Measurements from ENCODE around the gene GAGE1.
"Not testable (repeated sequence)": the region's sequence is repeated elsewhere in the genome, so short reads cannot be mapped to it uniquely, and the experiment has no call there.

GAGE1 gene

GRCh38 chrX:49598720-49599119, at the start of gene GAGE1:
Gene GAGE1 (plus strand): TSS chrX:49599020. CDS start chrX:49600175, 1,155 bp downstream.
- DNase-seq (ENCODE audit: low spot score), result not testable (repeated sequence)

- DNase-seq (ENCODE audit: low spot score), result not testable (repeated sequence)
Observed at GRCh38 chrX:49550989-49551388, 47.8 kb upstream of the GAGE1 start, which contains the start of gene GAGE12E. Gene GAGE12E (plus strand): TSS chrX:49551289. CDS start chrX:49552444, 1,155 bp downstream.

- not testable (repeated sequence) for DNase-seq (ENCODE audit: low spot score)
Observed at GRCh38 chrX:49560542-49560941, 38.3 kb upstream of the GAGE1 start, which contains the start of gene GAGE12F. Gene GAGE12F (plus strand): TSS chrX:49560842. CDS start chrX:49561997, 1,155 bp downstream.

- DNase-seq (ENCODE audit: low spot score), result not testable (repeated sequence)
Observed at GRCh38 chrX:49568728-49569127, 30.1 kb upstream of the GAGE1 start.

- DNase-seq (ENCODE audit: low spot score), result not testable (repeated sequence)
Observed at GRCh38 chrX:49569152-49569551, 29.7 kb upstream of the GAGE1 start.

GRCh38 chrX:49570100-49570499, 28.7 kb upstream of the GAGE1 start, which contains the start of gene GAGE12G:
Gene GAGE12G (plus strand): TSS chrX:49570400. CDS start chrX:49571555, 1,155 bp downstream.
- DNase-seq (ENCODE audit: low spot score), result not testable (repeated sequence)

GRCh38 chrX:49579649-49580048, 19.2 kb upstream of the GAGE1 start, which contains the start of gene GAGE12H:
Gene GAGE12H (plus strand): TSS chrX:49579949. CDS start chrX:49581104, 1,155 bp downstream.
- not testable (repeated sequence) for DNase-seq (ENCODE audit: low spot score)

GRCh38 chrX:49589196-49589595, 9.6 kb upstream of the GAGE1 start, which contains the start of gene GAGE2A:
Gene GAGE2A (plus strand): TSS chrX:49589496. CDS start chrX:49590651, 1,155 bp downstream.
- DNase-seq (ENCODE audit: low spot score), result not testable (repeated sequence)

- DNase-seq (ENCODE audit: low spot score), result not testable (repeated sequence)
Observed at GRCh38 chrX:49589769-49590478, 8.9 kb upstream of the GAGE1 start.

- not testable (repeated sequence) for DNase-seq (ENCODE audit: low spot score)
Observed at GRCh38 chrX:49590488-49590887, 8.3 kb upstream of the GAGE1 start.

GRCh38 chrX:49610718-49611310, 12.0 kb downstream of the GAGE1 start:
- DNase-seq (ENCODE audit: low spot score), result no peak

- DNase-seq (ENCODE audit: low spot score), result no peak
Observed at GRCh38 chrX:49618574-49618973, 19.8 kb downstream of the GAGE1 start.

GRCh38 chrX:49627086-49627777, 28.4 kb downstream of the GAGE1 start:
- DNase-seq (ENCODE audit: low spot score), result peak; percentile 21

GRCh38 chrX:49644991-49645637, 46.3 kb downstream of the GAGE1 start:
- no peak for DNase-seq (ENCODE audit: low spot score)

- DNase-seq (ENCODE audit: low spot score), result no peak
Observed at GRCh38 chrX:49656533-49656932, 57.7 kb downstream of the GAGE1 start.

Measured in Ammon's horn (tissue), 1 donor.